SK-N-SH (cell line): ENCODE results near the gene CD59.

ENCODE experiments used
- EP300 ChIP-seq, 2 experiments: IDR thresholded peaks; 2 replicates each; pipeline versions ENCODE4 v1.4.0 to v1.6.1; 2012; ENCODE audit warnings: borderline replicate concordance in 1 of 2, low read depth in 1 of 2, low read length in 1 of 2
- EZH2phosphoT487 ChIP-seq: fragments of 200-600 bp; sonication (generic); IDR thresholded peaks from 2 replicates; pipeline ENCODE4 v1.6.1; 2017; ENCODE audit warnings: low read depth, mixed run types, mild to moderate bottlenecking, antibody characterized with exemption, moderate library complexity, borderline replicate concordance
- REST ChIP-seq: IDR thresholded peaks from 2 replicates; pipeline ENCODE4 v1.6.1; 2012; ENCODE audit warnings: mild to moderate bottlenecking, low read depth, low read length, moderate library complexity
- TCF12 ChIP-seq: IDR thresholded peaks from 2 replicates; pipeline ENCODE4 v1.4.0; 2012

GRCh38 chr11:33695051-33695566, 41.1 kb downstream of the CD59 start:
- no peak for TF ChIP-seq REST
- TF ChIP-seq EP300 (IDR thresholded peaks at IDR 0.05; ENCODE audit: borderline replicate concordance in 1 of 2, low read depth in 1 of 2, low read length in 1 of 2): no peak
- TF ChIP-seq TCF12: no peak
- TF ChIP-seq EZH2phosphoT487: no peak
